Tibial nerve (tissue), 4 donors: ENCODE data around the gene PTPRC. TPM values are rescaled to one million over a fixed set of nuclear protein-coding genes. Genes with fewer than 3 reads are reported as not detected.

ENCODE experiments used
- DNase-seq, 2 donors: peaks; one replicate each; pipeline ENCODE4 v3.0.0-alpha.2; 2019; ENCODE audit warnings: low spot score in 2 of 2
- H3K27ac ChIP-seq, 4 donors: fragments of 200-600 bp; sonication (generic) in 3 of 4; one replicate each; pipeline ENCODE4 v1.5.1; 2017 to 2019; ENCODE audit warnings: mild to moderate bottlenecking in 1 of 4
- H3K27me3 ChIP-seq, 2 donors: fragments of 200-600 bp; sonication (generic) in 1 of 2; one replicate each; pipeline versions ENCODE4 v1.5.1 to v1.6.0; 2017 to 2019
- H3K36me3 ChIP-seq, 3 donors: fragments of 200-600 bp; sonication (generic); one replicate each; pipeline ENCODE4 v1.5.1; 2018 to 2019
- H3K4me1 ChIP-seq, 4 donors: fragments of 200-600 bp; sonication (generic) in 3 of 4; one replicate each; pipeline ENCODE4 v1.5.1; 2017 to 2019
- H3K4me3 ChIP-seq, 4 donors: fragments of 200-600 bp; sonication (generic) in 3 of 4; one replicate each; pipeline ENCODE4 v1.5.1; 2017 to 2019; ENCODE audit warnings: mild to moderate bottlenecking in 1 of 4, moderate library complexity in 1 of 4
- H3K9me3 ChIP-seq, 4 donors: fragments of 200-600 bp; sonication (generic) in 3 of 4; one replicate each; pipeline ENCODE4 v1.5.1; 2017 to 2019
- CTCF ChIP-seq, 5 experiments: fragments of 200-600 bp in 3 of 5; fragments of 450-650 bp in 2 of 5; sonication (generic) in 3 of 5; IDR thresholded peaks; one replicate each; pipeline ENCODE4 v1.5.1; 2016 to 2019; ENCODE audit warnings: antibody characterized with exemption in 5 of 5, mild to moderate bottlenecking in 3 of 5, moderate library complexity in 2 of 5
- EP300 ChIP-seq, 2 donors: sonication (generic); formaldehyde crosslinking; IDR thresholded peaks; one replicate each; pipeline ENCODE4 v1.6.1; 2017; ENCODE audit warnings: antibody characterized with exemption in 2 of 2, mild to moderate bottlenecking in 1 of 2
- POLR2A ChIP-seq, 2 donors: fragments of 450-650 bp; IDR thresholded peaks; one replicate each; pipeline ENCODE4 v1.6.1; 2017; ENCODE audit warnings: antibody characterized with exemption in 2 of 2, mild to moderate bottlenecking in 2 of 2, moderate library complexity in 2 of 2
- WGBS, 2 donors: methylation state at CpG; one replicate each; pipeline ENCODE4 v1.1.5; 2018; 5-methylcytosine and 5-hydroxymethylcytosine counted together
- total RNA-seq, 4 donors: library from RNA; depleted of rRNA; stranded (reverse); fragments of >200 nt; gene quantifications; one replicate each; pipeline ENCODE4 v1.1.0, GENCODE V29; 2016

The PTPRC gene
- total RNA-seq, 4 donors from 2014 or later, result 10.3 to 16.5 (median 13.6) TPM

DNA sequence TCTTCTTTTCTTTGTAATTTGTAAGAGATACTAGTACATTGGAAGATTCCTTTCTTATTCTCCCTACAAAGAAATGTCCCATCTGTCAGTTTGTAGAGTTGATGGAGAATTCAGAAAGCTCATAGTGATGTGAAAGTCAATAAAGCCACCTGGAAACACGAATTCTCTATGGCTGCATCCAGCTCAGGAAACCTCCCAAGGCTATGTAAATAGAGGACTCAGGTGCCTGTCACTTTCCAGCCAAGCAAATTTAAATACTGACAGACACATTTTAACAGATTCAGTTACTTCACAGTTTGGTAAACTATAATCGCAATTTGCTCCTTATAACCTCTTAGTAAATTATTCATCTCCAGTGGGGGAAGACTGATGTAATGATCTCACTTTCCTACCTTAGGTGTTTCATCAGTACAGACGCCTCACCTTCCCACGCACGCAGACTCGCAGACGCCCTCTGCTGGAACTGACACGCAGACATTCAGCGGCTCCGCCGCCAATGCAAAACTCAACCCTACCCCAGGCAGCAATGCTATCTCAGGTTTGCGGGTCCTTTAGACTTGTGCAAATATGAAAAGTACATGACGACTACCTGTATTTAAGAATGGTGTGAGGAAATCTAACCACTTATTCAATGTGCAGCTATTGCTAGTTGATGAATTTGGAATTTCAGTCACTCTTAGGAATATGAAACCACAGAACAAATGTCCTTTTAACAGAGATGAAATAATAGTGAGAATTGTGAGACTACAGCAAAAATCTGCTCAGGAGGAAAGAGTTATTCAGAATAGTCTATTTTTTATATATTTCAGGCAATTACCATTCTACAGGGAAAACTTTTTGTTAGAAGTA, 60.6 kb downstream of the PTPRC start:
- WGBS, 2 donors, result 15 to 19% methylated on average over 13 of the region's 13 CpGs
- peak in 1 of 2 donors; percentile 27 for DNase-seq
- Histone ChIP-seq H3K27me3 (no peaks in the 10 kb centered on the region), H3K27ac (no peak overlapping the region), H3K36me3 (no peaks in the 10 kb centered on the region), H3K4me3 (no peak overlapping the region), H3K9me3 (no peaks in the 10 kb centered on the region), H3K4me1 (peaks cover 0 to 6% (median 0%) of the 10 kb centered on the region in 4 donors)
- TF ChIP-seq POLR2A (IDR thresholded peaks at IDR 0.05) (no peak), CTCF (IDR thresholded peaks at IDR 0.05) (peak in 4 of 5 experiments; percentile 26 to 58 (median 40))

- Histone ChIP-seq H3K4me1 (peaks cover 0 to 6% (median 0%) of the 10 kb centered on the region in 4 donors), H3K36me3 (no peaks in the 10 kb centered on the region), H3K4me3 (no peak overlapping the region), H3K9me3 (no peaks in the 10 kb centered on the region), H3K27ac (no peak overlapping the region), H3K27me3 (no peaks in the 10 kb centered on the region)
- WGBS, 2 donors, result 65 to 67% methylated on average over 1 of the region's 1 CpG
- no peak for TF ChIP-seq POLR2A (IDR thresholded peaks at IDR 0.05)
- TF ChIP-seq EP300 (IDR thresholded peaks at IDR 0.05), result no peak
- no peak for TF ChIP-seq CTCF (IDR thresholded peaks at IDR 0.05)
- DNase-seq, result no peak
Observed at GRCh38 chr1:198700016-198700392, 61.2 kb downstream of the PTPRC start.

GRCh38 chr1:198700396-198700795, 61.6 kb downstream of the PTPRC start:
- peaks cover 0 to 6% (median 0%) of the 10 kb centered on the region in 4 donors for H3K4me1 ChIP-seq
- WGBS, 2 donors, result 72 to 85% methylated on average over 1 of the region's 1 CpG

DNA sequence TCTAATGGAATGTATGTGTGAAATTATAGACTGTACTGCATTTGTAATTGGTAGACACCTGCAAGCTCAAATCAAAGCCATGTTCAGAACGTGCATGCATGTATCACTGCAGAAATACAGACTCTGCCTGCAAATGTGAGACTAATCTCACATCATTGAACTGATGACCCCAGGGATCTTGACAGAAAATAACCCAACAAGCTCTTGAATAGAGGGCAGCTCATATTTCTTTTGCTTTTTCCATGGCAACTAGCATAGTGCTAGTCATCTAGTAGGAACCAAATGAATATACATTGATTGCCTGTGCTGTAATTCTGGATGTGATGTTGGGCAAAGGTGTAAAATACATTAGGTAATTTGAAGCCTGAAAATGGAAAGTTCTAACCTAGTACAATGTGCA, 62.4 kb downstream of the PTPRC start:
- no peak for DNase-seq
- Histone ChIP-seq H3K27ac (no peak overlapping the region), H3K4me1 (peaks cover 0 to 6% (median 0%) of the 10 kb centered on the region in 4 donors), H3K9me3 (no peaks in the 10 kb centered on the region), H3K4me3 (no peak overlapping the region), H3K36me3 (no peaks in the 10 kb centered on the region), H3K27me3 (no peaks in the 10 kb centered on the region)
- TF ChIP-seq CTCF (IDR thresholded peaks at IDR 0.05), result no peak
- 25 to 68% methylated on average over 1 of the region's 1 CpG for WGBS, 2 donors

More at GRCh38 chr1:198700396-198700795, 61.6 kb downstream of the PTPRC start:
- no peak overlapping the region for H3K4me3 ChIP-seq
- no peaks in the 10 kb centered on the region for H3K36me3 ChIP-seq
- no peaks in the 10 kb centered on the region for H3K27me3 ChIP-seq
- no peak overlapping the region for H3K27ac ChIP-seq
- H3K9me3 ChIP-seq, result no peaks in the 10 kb centered on the region
- no peak for DNase-seq
- TF ChIP-seq CTCF (IDR thresholded peaks at IDR 0.05) (no peak), EP300 (IDR thresholded peaks at IDR 0.05) (no peak), POLR2A (IDR thresholded peaks at IDR 0.05) (no peak)

GRCh38 chr1:198701766-198702539, 63.1 kb downstream of the PTPRC start:
- H3K4me1 ChIP-seq, result peaks cover 0 to 6% (median 0%) of the 10 kb centered on the region in 4 donors
- no peaks in the 10 kb centered on the region for H3K27me3 ChIP-seq
- TF ChIP-seq EP300 (IDR thresholded peaks at IDR 0.05) (no peak), POLR2A (IDR thresholded peaks at IDR 0.05) (no peak), CTCF (IDR thresholded peaks at IDR 0.05) (no peak)
- no peak overlapping the region for H3K4me3 ChIP-seq
- no peak for DNase-seq
- no peaks in the 10 kb centered on the region for H3K9me3 ChIP-seq
- H3K27ac ChIP-seq, result no peak overlapping the region
- 94 to 96% methylated on average over 4 of the region's 4 CpGs for WGBS, 2 donors
- no peaks in the 10 kb centered on the region for H3K36me3 ChIP-seq
